Measurements from ENCODE around the gene ASXL2.

Gene ASXL2

DNA sequence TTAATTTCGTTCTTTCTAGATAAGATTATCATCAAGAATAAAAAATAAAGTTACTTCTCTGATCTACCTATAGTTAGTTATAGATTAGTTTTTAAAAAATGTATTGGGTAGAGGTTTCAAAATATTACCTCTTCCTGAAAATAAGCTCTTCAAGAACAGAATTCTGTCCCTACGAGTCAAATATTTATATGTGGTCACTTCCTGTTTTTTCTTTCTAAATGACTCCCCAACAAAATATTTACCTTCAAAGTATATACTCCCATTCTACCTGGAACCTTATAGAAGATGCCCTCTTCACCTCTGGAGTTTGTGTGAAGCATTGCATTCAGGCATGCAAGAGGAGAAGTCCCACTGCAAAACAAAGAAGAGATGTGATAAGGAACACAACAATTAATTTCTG, 72.3 kb downstream of the ASXL2 start:
- DNase-seq (ENCODE audit: low read depth, low spot score) = no peak

- no peak for DNase-seq (ENCODE audit: low read depth, low spot score)
Observed at GRCh38 chr2:25804338-25804737, 73.9 kb downstream of the ASXL2 start.

DNA sequence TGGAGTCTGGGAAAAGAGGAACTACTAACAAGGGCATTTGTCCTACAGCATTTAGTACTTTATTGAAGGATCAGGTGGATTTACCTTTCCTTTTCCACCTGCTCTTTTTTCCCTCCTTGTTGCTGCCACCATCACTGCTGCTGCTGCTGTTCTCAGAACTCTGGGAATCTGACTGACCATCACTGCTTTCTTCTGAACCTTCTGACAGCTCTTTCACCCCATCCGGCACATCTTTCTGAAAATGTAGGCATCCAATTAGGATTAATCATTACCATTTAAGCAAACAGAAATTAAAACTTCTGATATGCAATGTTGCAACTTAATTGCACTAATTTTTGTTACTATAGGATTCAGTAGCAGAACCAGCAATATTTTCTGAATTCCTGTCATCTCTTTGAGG, 79.0 kb downstream of the ASXL2 start:
- no peak for DNase-seq (ENCODE audit: low read depth, low spot score)

- DNase-seq (ENCODE audit: low read depth, low spot score) = no peak
Observed at GRCh38 chr2:25797620-25798488, 80.4 kb downstream of the ASXL2 start.

- no peak for DNase-seq (ENCODE audit: low read depth, low spot score)
Observed at GRCh38 chr2:25794544-25795276, 83.6 kb downstream of the ASXL2 start.

DNA sequence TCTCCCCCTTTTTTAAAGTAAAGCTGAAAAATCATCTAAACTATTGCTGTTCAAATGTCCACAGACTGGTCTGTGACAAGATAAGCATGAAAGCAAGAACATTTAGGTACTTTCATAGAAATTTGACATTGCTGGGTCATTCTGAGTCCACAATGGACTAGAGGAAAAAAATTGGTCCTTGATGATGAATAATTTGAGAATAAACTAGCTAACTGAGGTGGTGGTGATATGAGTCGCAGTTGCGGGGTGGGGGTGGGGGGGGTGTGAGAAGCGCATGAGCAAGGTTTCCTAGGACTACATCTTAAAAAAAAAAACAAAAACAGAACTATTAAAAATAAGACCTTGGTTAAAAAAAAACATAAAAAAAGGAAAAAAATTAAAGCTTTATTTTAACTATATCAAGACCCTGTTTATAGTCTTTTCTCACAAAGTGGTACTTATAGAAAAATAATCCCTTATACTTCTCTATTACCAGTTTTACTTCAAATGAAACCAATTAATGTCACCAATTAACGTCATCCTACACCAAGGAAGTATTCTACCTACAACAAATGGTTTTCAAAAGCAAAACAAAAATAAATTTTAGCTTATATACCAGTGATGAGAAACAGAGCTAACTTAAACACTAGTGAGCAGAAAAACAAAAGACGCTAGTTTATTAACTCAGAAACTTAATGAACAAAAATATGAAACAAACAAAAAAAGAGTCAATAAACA, 88.1 kb downstream of the ASXL2 start:
- DNase-seq (ENCODE audit: low read depth, low spot score) = no peak

DNA sequence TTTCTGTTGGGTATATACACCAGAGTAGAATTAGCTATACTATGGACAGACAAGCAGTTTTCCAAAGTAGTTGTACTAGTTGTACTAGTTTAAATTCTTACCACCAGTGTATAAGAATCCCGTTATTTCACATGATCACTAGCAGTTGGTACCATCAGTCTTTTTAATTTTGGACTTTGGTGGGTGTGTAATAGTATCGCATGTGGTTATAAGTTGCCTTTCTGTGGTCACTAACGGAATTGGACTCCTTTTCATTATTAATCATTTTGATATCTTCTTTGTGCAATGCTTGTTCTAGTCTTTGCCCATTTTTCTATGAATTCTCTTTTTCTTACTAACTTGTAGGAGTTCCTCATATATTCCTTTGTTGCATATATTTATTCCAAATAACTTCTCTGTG, 89.8 kb downstream of the ASXL2 start:
- no peak for DNase-seq (ENCODE audit: low read depth, low spot score)

DNA sequence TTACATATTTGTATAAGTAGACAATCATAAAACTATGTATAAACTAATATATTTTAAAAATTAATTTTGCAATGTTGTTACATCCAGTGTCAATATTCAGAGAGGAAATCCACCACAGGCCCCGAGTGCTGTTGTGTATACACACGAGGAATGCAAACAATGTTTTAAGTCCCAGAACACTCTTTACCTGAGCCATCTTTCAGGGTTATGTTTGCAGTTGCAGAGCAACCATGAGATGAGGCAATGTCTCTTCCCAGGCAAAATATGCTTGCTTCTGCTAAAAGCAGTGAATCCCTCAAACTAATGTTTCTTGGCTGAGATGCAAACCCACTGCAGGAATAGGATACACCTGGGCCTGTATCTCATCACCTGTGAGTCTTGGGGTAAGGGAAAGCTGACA, 91.3 kb downstream of the ASXL2 start:
- no peak for DNase-seq (ENCODE audit: low read depth, low spot score)

GRCh38 chr2:25784404-25784803, 93.9 kb downstream of the ASXL2 start:
- DNase-seq (ENCODE audit: low read depth, low spot score) = no peak

- DNase-seq (ENCODE audit: low read depth, low spot score) = no peak
Observed at GRCh38 chr2:25777077-25777476, 101.2 kb downstream of the ASXL2 start.

DNA sequence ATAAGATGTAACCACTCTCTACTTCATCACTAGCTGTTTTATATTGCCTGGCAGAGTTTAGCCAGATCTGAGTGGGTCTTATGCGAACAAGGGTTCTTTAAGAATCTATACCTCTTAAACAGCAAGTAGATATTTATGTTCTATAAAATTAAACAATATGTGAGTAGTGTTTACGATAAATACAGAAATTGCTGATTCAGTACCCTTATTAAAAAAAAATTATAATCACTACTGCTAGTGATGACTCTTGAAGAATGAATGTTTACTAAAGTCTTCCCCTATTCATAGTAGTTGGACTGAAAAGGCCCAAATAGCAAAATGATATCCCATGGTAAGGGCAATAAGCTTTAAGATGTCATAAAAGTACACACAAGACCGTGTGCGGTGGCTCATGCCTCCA, 106.2 kb downstream of the ASXL2 start:
- DNase-seq (ENCODE audit: low read depth, low spot score) = no peak

DNA sequence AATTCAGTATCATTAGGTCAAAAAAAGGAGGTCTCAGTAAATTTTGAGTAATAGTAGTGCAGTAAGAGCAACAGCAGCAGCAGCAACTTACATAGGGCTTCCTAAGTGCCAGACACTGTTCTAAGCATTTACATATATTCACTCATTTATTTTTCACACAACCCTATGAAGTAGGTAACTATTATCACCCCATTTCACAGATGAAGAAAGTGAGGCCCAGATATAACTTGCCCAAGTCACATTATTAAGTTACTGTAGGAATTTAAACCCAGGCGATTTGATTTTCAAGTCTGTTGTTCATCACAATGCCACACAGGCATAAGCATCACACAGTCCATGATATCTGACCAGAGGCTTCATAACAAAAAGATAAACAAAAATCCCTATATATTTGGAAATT, 114.7 kb downstream of the ASXL2 start:
- DNase-seq (ENCODE audit: low read depth, low spot score) = no peak

- no peak for DNase-seq (ENCODE audit: low read depth, low spot score)
Observed at GRCh38 chr2:25760297-25760696, 118.0 kb downstream of the ASXL2 start.

- DNase-seq (ENCODE audit: low read depth, low spot score) = no peak
Observed at GRCh38 chr2:25758348-25758747, 119.9 kb downstream of the ASXL2 start.

DNA sequence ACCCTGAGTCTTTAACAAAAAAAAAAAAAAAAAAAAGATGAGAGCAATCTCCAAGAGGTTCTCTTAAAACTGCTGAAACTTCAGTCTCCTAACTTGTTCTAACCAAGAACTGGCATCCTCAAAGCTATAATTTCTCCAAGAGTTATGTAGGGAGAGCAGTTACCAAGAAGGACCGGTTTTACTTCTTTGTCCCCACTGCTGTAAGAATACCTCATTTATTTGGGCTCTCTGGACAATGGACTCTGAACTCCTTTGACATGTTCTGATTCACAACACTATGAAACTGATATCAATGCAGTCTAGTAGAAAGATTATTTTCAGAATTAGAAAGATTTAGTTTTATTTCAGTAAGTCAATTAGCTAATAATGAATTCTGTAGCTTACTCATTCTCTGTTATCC, 120.4 kb downstream of the ASXL2 start:
- DNase-seq (ENCODE audit: low read depth, low spot score) = no peak

GRCh38 chr2:25756536-25756935, 121.8 kb downstream of the ASXL2 start:
- DNase-seq (ENCODE audit: low read depth, low spot score) = no peak

- DNase-seq (ENCODE audit: low read depth, low spot score) = no peak
Observed at GRCh38 chr2:25749676-25750075, 128.6 kb downstream of the ASXL2 start.

GRCh38 chr2:25744055-25744454, 134.2 kb downstream of the ASXL2 start:
- DNase-seq (ENCODE audit: low read depth, low spot score) = no peak

DNA sequence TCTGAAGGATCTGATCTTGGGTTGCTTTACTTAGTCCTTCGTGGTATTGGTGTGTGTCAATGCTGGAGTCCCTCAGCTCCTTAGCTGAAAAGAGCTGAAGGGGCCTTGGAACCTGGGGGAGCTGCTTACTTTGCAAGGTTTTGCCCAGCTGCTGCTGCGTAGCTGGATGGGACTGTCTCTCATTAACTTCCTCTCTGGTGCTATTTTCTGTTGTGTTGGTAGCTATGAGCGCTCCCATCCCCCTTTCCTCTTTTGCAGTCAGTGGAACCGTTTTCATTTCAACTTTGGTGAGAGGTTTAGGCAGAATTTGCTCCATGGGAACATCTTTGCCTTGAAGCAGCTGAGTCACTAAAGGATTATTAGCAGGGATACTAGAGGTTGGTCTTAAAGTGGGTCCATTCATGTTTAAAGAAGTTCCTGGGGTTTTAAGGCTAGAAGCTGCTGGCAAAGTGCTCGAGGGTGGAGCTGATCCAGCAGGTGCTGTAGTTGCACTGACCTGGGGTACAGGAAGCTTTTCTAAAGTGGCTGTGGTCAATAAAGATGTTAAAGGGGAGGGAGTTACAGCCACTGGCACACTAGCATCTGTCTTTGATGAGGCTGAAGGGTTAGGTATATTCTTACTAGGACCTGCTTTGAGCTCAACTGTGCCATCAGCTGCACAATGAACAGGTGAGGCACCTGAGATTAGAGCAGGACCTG, 135.0 kb downstream of the ASXL2 start:
- DNase-seq (ENCODE audit: low read depth, low spot score) = no peak

DNA sequence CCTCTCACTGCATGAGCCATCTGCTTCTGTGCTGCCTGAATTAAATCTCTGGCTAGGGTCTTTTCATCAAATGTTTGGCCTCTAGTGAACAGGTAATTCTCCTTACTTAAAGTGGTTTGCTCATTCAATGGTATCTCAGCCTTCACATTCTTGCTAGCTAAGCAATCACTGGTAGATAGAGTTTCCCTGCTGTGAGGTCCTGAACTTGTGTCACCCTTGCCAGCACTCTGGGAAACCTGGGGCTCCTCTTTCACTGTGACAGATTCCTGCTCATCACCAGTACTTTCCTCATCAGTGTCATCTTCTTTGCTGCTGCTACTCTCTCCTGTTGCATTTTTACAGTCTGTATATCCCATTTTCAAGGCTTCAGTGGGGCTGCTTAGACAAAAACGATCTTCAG, 135.8 kb downstream of the ASXL2 start:
- DNase-seq (ENCODE audit: low read depth, low spot score) = no peak

DNA sequence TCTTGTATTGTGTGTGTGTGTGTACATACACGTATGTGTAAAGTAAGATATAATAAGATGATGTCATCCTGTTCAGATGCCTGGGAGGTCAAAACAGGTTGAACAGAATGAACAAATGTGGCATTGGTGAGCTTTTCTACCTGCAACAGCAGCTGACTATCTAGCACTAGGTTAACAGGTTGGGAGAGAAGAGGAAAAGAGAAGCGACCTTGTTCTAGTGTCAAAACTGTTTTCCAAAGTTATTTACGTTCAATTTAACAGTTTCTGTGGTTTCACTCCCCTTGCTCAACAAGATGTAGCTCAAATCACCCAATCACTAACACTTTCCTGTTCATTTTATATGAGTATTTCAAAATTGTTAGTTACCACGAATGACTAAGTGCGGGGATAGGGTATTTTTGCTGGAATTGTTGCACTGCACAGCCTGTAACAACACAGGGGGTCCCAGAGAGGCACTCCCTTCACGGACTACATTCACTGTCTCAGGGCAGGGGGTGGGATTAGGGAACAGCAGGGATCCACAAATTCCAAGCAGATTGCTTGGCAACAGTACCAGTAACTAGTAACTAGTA, 137.4 kb downstream of the ASXL2 start:
- DNase-seq (ENCODE audit: low read depth, low spot score) = no peak
